ENCODE measurements around the gene MC1R.

Gene MC1R

DNA sequence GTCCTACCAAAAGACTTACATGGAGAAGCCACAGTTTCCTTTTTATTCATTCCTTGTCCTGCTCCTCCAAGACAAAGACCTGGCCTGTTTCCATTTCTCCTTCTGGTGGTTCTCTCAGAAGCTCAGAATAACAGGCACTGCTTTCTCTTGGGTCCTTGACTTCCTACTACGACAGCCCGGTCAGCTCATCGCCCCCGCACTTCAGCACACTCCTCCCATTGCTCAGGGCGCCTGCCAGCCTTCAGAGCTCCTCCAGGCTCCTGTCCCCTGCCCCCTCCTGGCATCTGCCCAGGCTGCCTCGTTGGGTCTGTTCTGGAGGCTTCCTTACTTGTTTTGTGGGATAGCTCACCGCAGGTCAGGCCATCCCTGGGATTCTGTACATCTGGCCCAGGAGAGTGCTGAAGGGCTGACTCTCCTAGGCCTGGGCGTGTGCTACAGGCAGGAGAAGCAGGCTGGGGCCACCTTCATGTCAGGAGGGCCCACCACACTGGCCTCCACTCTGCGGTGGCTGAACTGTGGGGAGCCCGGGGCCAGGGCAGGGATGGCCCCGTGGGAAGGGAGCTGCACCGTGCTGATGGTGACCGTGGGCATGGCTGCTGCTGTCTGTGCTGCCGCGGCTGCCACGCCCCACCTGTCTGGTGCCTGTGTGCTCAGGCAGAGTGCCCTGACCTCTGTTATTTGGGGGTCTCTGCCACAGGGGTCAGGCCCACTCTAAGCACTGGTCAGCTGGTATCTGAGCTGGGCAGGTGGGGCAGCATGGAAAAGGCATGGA lies 27.6 kb upstream of the MC1R start:
- H3K36me3 ChIP-seq (ENCODE audit: insufficient read depth, low read length) = peaks cover 13% of the 10 kb centered on the region
- H3K9me3 ChIP-seq (ENCODE audit: control insufficient read depth, insufficient read depth, low read length) = no peaks in the 10 kb centered on the region
- H3K4me1 ChIP-seq (ENCODE audit: insufficient read depth, low read length) = no peaks in the 10 kb centered on the region
- no peak overlapping the region for H3K9ac ChIP-seq (ENCODE audit: low read depth, low read length)

DNA sequence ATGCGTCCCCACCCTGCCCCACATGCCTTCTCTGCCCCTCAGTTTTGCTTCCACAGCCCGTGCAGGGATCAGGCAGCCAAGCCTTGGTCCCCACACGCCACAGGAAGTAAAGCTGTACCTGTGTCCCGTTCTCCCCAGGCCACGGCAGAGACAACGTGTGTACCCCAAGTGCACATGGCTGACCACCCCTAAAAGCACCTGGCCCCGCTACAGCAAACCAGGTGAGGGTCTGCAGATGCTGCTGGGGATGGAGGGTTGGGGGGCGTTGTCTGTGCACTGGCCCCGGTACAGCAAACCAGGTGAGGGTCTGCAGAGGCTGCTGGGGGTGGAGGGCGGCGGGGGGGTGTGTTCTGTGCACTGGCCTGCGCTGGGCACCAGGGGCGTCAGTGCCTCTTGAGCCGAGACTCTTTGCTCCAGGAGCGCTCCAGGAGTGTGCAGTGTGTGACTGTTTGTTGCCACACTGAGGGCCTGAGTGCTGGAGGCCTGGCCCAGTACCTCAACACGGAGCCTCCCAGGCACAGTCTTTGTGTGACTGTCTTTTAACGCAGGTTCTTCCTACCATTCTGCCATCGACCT lies 26.5 kb upstream of the MC1R start:
- Histone ChIP-seq H3K9ac (ENCODE audit: low read depth, low read length) (no peak overlapping the region), H3K4me1 (ENCODE audit: insufficient read depth, low read length) (no peaks in the 10 kb centered on the region), H3K36me3 (ENCODE audit: insufficient read depth, low read length) (peaks cover 15% of the 10 kb centered on the region), H3K9me3 (ENCODE audit: control insufficient read depth, insufficient read depth, low read length) (no peaks in the 10 kb centered on the region)

DNA sequence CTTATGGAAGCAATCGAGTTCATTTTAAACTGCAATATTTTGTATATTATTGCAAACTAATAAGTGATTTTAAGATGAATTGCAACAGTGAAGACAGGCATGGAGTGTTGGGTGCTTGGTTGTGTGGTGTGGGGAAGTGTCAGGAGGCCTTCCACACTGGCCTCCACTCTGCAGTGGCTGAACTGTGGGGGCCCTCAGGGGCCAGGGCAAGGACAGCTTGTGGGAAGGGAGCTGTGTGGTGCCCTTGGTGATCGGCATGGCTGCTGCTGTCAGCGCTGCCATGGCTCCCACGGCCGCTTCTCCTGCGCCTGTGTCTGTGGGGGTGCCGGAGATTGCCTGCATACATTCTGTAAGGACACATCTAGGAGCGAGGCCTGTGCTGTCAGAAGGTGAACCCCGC lies 26.0 kb upstream of the MC1R start:
- Histone ChIP-seq H3K4me1 (ENCODE audit: insufficient read depth, low read length) (no peaks in the 10 kb centered on the region), H3K36me3 (ENCODE audit: insufficient read depth, low read length) (peaks cover 11% of the 10 kb centered on the region), H3K9me3 (ENCODE audit: control insufficient read depth, insufficient read depth, low read length) (no peaks in the 10 kb centered on the region), H3K9ac (ENCODE audit: low read depth, low read length) (no peak overlapping the region)

DNA sequence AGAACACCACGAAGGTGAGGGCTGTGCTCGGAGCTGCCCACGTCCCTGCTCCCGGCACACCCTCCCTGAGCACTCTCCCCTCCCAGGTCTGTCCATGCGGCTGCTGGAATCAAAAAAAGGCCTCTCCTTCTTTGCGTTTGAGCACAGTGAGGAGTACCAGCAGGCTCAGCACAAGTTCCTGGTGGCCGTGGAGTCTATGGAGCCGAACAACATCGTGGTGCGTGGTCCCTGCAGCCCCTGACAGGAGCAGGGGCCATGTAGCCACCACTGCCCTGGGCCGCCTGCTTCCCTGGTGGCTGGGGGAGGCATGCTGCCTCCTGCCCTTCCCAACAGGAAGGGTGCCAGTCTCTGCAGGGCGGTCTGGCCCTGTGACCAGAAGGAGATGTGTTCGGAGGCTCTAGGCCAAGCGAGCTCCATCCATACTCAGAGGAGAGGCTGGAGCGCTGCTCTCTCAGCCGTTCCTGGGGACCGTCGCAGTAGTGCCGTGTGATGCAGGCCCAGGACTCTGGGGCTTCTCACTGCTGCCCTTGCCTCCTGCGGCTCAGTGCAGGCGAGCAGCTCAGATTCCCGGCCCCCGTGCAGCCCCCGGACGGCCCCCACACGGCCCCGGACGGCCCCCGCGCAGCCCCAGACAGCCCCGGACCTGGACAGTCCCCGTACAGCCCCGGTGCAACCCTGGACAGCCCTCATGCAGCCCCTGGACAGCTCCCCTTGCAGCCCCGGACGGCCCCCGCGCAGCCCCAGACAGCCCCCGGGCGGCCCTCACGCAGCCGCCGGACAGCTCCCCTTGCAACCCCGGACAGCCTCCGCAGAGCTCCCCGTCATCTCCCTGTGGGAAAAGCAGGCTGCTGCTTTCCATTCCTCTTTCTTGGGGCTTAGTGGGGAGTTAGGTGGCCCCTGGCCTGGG lies 24.8 kb upstream of the MC1R start:
- H3K9me3 ChIP-seq (ENCODE audit: control insufficient read depth, insufficient read depth, low read length) = no peaks in the 10 kb centered on the region
- no peak overlapping the region for H3K9ac ChIP-seq (ENCODE audit: low read depth, low read length)
- H3K36me3 ChIP-seq (ENCODE audit: insufficient read depth, low read length) = peaks cover 9% of the 10 kb centered on the region; the same call in 1 of the 2 replicates
- no peaks in the 10 kb centered on the region for H3K4me1 ChIP-seq (ENCODE audit: insufficient read depth, low read length)

DNA sequence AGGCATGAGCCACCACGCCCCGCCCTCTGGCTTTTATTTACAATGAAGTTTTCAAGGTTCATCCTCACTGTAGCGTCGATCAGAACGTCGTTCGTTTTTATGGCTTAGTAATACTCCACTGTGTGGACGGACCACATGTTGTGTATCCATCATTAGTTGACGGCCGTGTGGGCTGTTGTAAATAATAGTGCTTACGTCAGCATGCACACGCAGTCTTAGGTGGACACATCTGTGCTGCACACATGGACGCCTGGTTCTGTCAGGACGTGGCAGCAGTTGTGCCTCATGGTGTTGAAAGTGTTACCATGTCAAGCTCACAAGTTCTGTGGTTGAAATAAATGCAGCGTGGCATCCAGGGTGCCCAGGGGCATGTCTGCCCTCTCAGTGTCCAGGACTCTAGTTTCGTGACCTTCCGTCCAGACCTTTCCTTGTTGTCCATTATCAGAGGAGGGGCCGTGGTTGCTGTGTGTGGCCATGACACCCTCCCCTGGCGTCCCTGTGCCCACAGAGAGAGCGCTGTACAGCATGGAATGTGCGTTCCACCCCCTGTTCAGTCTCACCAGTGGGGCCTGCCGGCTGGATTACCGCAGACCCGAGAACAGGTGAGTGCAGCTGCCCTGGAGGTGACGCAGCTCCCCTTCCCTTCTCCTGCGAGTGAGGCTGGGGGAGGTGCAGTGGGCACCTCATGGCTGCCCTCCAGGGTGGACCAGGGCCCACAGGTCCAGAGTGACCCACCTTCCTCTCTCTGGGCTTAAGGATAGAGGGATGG lies 23.0 kb upstream of the MC1R start:
- Histone ChIP-seq H3K9ac (ENCODE audit: low read depth, low read length) (no peak overlapping the region), H3K9me3 (ENCODE audit: control insufficient read depth, insufficient read depth, low read length) (no peaks in the 10 kb centered on the region), H3K36me3 (ENCODE audit: insufficient read depth, low read length) (peaks cover 13% of the 10 kb centered on the region; the same call in 1 of the 2 replicates), H3K4me1 (ENCODE audit: insufficient read depth, low read length) (no peaks in the 10 kb centered on the region)

DNA sequence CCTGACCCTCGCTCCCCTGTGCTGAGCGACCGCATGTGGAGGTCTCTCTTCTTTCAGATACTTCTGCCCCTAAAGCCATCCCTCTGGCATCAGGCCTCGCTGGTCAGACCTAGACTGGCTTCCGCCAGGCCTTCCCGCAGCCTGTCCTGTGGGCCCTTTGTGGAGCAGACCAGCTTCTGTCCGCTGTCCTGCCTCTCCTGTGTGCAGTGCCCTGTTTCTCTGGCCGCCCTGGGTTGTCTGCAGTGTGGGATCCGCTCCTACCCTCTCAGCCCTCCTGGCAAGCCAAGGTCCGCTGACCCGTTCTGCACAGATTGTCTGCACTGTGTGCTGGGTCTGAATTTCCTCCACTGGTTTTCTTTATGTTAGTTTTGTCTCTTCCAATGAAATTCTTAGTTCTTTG lies 21.5 kb upstream of the MC1R start:
- no peak overlapping the region for H3K9ac ChIP-seq (ENCODE audit: low read depth, low read length)
- H3K9me3 ChIP-seq (ENCODE audit: control insufficient read depth, insufficient read depth, low read length) = no peaks in the 10 kb centered on the region
- no peaks in the 10 kb centered on the region for H3K4me1 ChIP-seq (ENCODE audit: insufficient read depth, low read length)
- H3K36me3 ChIP-seq (ENCODE audit: insufficient read depth, low read length) = peaks cover 13% of the 10 kb centered on the region; the same call in 1 of the 2 replicates

DNA sequence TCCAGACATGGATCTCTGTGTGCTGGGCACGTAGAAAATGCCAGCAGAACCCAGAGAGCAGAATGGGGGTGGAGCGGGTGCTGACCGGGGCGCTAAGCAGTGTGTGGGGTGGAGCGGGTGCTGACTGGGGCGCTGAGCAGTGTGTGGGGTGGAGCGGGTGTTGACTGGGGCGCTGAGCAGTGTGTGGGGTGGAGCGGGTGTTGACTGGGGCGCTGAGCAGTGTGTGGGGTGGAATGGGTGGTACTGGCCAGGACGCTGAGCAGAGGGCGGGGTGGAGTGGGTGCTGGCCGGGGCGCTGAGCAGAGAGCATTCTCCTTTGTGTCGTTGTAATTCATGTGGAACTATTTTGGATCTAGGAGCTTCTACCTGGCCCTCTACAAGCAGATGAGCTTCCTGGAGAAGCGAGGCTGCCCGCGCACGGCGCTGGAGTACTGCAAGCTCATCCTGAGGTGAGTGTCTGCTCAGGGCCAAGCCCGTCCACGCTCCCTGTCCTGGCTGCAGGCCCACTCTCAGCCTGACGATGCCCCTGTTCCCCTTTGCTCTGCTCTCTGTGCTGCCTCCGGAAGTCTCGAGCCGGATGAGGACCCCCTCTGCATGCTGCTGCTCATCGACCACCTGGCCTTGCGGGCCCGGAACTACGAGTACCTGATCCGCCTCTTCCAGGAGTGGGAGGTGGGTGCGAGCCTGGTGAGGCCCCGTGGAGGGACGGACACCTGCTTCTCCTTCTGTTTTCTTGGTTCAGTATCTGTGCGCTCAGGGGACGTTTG lies 20.3 kb upstream of the MC1R start:
- Histone ChIP-seq H3K9ac (ENCODE audit: low read depth, low read length) (no peak overlapping the region), H3K9me3 (ENCODE audit: control insufficient read depth, insufficient read depth, low read length) (no peaks in the 10 kb centered on the region), H3K4me1 (ENCODE audit: insufficient read depth, low read length) (no peaks in the 10 kb centered on the region), H3K36me3 (ENCODE audit: insufficient read depth, low read length) (peaks cover 8% of the 10 kb centered on the region; the same call in 1 of the 2 replicates)

DNA sequence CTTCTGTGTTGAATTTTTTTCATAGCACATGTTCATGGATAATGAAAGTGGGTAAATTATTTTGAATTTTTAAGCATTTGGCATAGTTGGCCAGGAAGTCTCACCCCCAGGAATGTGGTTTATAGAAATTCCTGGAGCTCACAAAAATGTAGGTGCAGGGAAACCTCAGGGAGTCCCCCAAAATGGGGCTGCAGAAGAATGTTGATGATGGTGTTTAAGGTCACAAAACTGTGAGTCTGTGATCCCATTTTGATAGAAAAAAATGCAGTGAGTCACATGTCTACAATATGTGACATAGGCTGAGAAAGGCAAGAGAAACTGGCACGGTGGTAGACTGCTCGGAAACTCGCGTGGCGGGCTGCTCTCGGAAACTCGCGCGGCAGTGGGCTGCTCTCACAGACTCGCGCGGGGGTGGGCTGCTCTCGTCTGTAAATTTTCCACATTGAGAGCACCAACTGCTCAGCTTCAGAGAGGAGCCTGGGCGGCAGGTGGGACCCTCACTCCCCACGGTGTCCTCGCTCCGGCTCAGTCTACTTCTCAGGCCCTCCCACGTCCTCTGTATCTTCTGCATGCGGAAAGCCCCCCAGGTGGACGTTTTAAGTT lies 18.7 kb upstream of the MC1R start:
- Histone ChIP-seq H3K4me1 (ENCODE audit: insufficient read depth, low read length) (no peaks in the 10 kb centered on the region), H3K9ac (ENCODE audit: low read depth, low read length) (no peak overlapping the region), H3K9me3 (ENCODE audit: control insufficient read depth, insufficient read depth, low read length) (no peaks in the 10 kb centered on the region), H3K36me3 (ENCODE audit: insufficient read depth, low read length) (peaks cover 8% of the 10 kb centered on the region; the same call in 1 of the 2 replicates)

DNA sequence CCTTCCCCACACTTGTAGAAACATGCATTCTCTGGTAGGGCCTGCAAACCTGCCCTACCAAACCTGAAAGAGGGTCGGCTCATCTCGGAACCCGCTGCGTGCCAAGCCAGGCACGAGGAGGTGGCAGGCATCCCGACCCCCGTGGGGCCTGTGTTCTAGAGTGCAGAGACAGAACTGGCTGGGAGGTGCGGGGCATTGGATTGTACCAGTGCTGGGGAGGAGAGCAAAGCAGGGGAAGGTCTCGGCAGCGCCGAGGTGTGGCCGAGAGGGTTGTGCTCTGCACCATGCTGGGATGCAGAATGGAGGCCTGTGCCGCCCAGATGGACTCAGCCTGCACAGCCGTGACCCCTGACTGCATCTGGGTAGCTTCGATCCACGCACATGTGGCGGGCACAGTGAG lies 17.8 kb upstream of the MC1R start:
- H3K9me3 ChIP-seq (ENCODE audit: control insufficient read depth, insufficient read depth, low read length) = no peaks in the 10 kb centered on the region
- H3K36me3 ChIP-seq (ENCODE audit: insufficient read depth, low read length) = peaks cover 8% of the 10 kb centered on the region; the same call in 1 of the 2 replicates
- H3K9ac ChIP-seq (ENCODE audit: low read depth, low read length) = no peak overlapping the region
- H3K4me1 ChIP-seq (ENCODE audit: insufficient read depth, low read length) = no peaks in the 10 kb centered on the region

DNA sequence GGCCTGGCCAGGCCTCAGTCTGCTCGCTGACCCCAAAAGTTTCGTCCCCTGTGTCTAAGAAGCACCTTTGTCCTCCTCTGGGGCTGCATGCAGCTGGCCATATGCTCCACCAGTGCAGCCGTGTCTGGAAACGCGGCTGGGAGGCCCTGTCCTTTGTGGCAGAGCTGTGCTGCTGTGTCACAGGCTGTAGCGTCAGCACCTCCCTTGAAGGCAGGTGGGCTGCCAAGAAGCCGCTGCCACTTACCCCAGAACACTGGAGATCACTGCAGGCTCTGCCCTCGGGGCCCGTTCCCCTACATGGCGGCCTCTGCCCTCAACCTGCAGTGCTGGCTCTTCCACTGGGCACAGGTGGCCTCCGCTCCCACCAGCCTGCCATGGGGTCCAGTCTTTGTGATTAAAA lies 15.7 kb upstream of the MC1R start:
- Histone ChIP-seq H3K9ac (ENCODE audit: low read depth, low read length) (no peak overlapping the region), H3K9me3 (ENCODE audit: control insufficient read depth, insufficient read depth, low read length) (no peaks in the 10 kb centered on the region), H3K4me1 (ENCODE audit: insufficient read depth, low read length) (no peaks in the 10 kb centered on the region), H3K36me3 (ENCODE audit: insufficient read depth, low read length) (peaks cover 10% of the 10 kb centered on the region; the same call in 1 of the 2 replicates)

DNA sequence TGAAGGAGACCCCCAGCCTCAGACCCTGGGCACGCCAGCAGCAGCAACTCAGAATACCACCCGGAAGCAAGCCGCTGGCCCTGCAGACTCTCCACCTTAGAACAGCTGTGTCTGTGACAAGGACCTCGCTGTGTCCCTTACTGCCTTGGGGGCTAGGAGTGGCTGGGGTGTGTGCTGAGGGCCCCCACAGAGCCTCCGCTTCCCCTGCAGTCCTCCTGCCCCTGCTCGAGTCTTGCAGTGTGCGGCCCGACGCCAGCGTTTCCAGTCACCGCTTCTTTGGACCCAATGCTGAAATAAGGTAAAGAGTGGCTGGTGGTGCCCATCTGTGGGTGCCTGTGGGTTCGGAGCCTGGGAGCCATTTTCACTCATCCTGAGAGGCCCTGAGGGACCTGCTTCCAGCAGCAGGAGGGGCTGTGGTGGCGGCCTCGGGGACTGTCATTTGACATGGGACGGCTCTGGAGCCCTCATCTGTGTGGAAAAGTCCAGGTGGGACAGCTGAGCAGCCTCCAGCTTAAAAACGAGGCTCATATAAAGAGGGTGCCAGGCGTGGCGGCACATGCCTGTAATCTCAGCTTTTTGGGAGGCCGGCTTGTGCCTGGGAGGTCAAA lies 14.7 kb upstream of the MC1R start:
- Histone ChIP-seq H3K9ac (ENCODE audit: low read depth, low read length) (no peak overlapping the region), H3K9me3 (ENCODE audit: control insufficient read depth, insufficient read depth, low read length) (no peaks in the 10 kb centered on the region), H3K36me3 (ENCODE audit: insufficient read depth, low read length) (peaks cover 8% of the 10 kb centered on the region), H3K4me1 (ENCODE audit: insufficient read depth, low read length) (no peaks in the 10 kb centered on the region)

DNA sequence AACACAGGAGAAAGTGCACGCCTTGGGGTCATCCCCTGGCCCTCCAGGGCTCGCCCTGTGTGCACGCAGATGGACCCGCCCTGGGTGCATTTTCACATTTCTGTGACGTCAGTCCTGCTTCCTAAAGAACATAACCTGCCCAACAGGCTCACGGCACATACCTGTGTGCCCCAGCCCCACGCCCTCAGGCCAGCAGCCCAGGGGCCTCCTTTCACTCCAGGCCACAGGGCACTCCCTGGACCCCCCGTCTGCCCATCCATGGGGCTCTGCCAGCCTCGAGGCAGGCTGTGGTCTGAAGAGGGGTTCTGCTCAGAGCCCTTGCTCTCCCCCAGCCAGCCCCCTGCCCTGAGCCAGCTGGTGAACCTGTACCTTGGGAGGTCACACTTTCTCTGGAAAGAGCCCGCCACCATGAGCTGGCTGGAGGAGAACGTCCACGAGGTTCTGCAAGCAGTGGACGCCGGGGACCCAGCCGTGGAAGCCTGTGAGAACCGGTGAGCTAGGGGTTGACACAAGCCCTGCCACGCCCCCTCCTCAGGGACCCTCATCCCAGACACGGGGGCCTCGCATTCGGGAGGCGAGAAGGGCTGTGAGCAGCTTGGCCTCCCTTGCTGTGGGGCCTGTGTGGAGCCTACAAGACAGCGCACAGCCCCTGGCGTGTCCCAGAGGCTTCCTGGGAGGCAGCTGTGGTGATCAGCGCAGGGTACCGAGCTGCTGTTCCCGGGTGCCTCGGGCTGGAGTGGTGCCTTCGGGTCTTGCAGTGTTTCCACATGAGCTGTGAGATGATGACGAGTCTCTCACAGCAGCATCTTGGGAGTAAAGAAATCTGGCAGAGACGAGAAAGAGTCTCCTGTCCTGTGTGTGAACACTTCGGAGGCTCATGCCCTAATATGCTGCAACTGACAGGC lies 13.8 kb upstream of the MC1R start:
- Histone ChIP-seq H3K9me3 (ENCODE audit: control insufficient read depth, insufficient read depth, low read length) (no peaks in the 10 kb centered on the region), H3K36me3 (ENCODE audit: insufficient read depth, low read length) (peaks cover 5% of the 10 kb centered on the region), H3K4me1 (ENCODE audit: insufficient read depth, low read length) (no peaks in the 10 kb centered on the region; the same call in 1 of the 2 replicates), H3K9ac (ENCODE audit: low read depth, low read length) (no peak overlapping the region)
